Melanocyte of skin (primary cell): ENCODE results near the gene ZMAT2. TPM values are rescaled to one million over a fixed set of nuclear protein-coding genes. Genes with fewer than 3 reads are reported as not detected.

Source experiments
- small RNA-seq, 2 donors: library from RNA; depleted of rRNA; stranded (forward); fragments of <200 nt; gene quantifications; one replicate each; pipeline ENCODE3, GENCODE V24; 2012
- total RNA-seq, 2 donors: library from RNA; depleted of rRNA; stranded (reverse); fragments of >200 nt; gene quantifications; 2 replicates each; pipeline ENCODE4 v1.2.3, GENCODE V29; 2012

Gene ZMAT2
- 10 to 100 TPM; 23.4 to 37.0 TPM for total RNA-seq

GRCh38 chr5:140700177-140701144, at the start of gene ZMAT2:
Gene ZMAT2 (plus strand): TSS chr5:140700447. CDS start chr5:140700461, 14 bp downstream.

GRCh38 chr5:140664359-140665119, 35.7 kb upstream of the ZMAT2 start, which contains the start of gene WDR55:
Gene WDR55 (plus strand): TSS chr5:140664904. CDS start chr5:140664913, 9 bp downstream.

GRCh38 chr5:140673187-140673976, 26.9 kb upstream of the ZMAT2 start, which contains the start of gene DND1:
Gene DND1 (minus strand): TSS chr5:140673576. CDS start chr5:140673542, 34 bp downstream.

GRCh38 chr5:140690941-140691924, 9.0 kb upstream of the ZMAT2 start, which contains the start of the genes HARS1 and HARS2:
Gene HARS1 (minus strand): TSS chr5:140691370. CDS start chr5:140691304, 66 bp downstream.
Gene HARS2 (plus strand): TSS chr5:140691455. CDS start chr5:140691649, 194 bp downstream.

Small RNAs within 50 kb of the gene (small RNA-seq; reads per million reads assigned to genes)
- gene VTRNA1-1 (62.3 to 173 reads per million in 2 donors), gene VTRNA1-2 (53.5 to 54.1 reads per million in 2 donors), gene VTRNA1-3 (4.8 to 9.3 reads per million in 2 donors)

Other genes with a start within 250 kb of the ZMAT2 start
- gene EIF4EBP3, start 152.8 kb upstream of the ZMAT2 start, total RNA-seq = 1 to 10 TPM; 1.7 to 4.1 TPM
- gene SRA1, start 143.0 kb upstream of the ZMAT2 start, total RNA-seq = 10 to 100 TPM; 20.6 to 43.0 TPM
- 10 to 100 TPM; 10.3 to 16.9 TPM for gene APBB3, start 135.8 kb upstream of the ZMAT2 start, total RNA-seq
- gene SLC35A4, start 135.6 kb upstream of the ZMAT2 start, total RNA-seq = 10 to 100 TPM; 32.0 to 43.6 TPM
- 1 to 10 TPM; 1.3 to 3.4 TPM for gene CD14, start 67.3 kb upstream of the ZMAT2 start, total RNA-seq
- gene TMCO6, start 61.0 kb upstream of the ZMAT2 start, total RNA-seq = 10 to 100 TPM; 12.7 to 14.8 TPM
- gene NDUFA2, start 52.8 kb upstream of the ZMAT2 start, total RNA-seq = 10 to 100 TPM; 41.6 to 48.0 TPM
- 10 to 100 TPM; 84.3 to 95.2 TPM for gene IK, start 52.6 kb upstream of the ZMAT2 start, total RNA-seq
- gene WDR55, start 35.5 kb upstream of the ZMAT2 start, total RNA-seq = 10 to 100 TPM; 32.3 to 50.3 TPM
- gene DND1, start 26.9 kb upstream of the ZMAT2 start, total RNA-seq = under 1 TPM; 0.34 to 1.00 TPM
- 10 to 100 TPM; 41.0 to 68.9 TPM for gene HARS1, start 9.1 kb upstream of the ZMAT2 start, total RNA-seq
- 10 to 100 TPM; 24.1 to 29.0 TPM for gene HARS2, start 9.0 kb upstream of the ZMAT2 start, total RNA-seq
- gene PCDHA1, start 85.7 kb downstream of the ZMAT2 start, total RNA-seq = not detected
- gene PCDHA2, start 94.4 kb downstream of the ZMAT2 start, total RNA-seq = not detected
- gene PCDHA3, start 100.6 kb downstream of the ZMAT2 start, total RNA-seq = under 1 TPM in 1 of 2 donors, not detected in 1; under 0.01 TPM
- gene PCDHA4, start 106.6 kb downstream of the ZMAT2 start, total RNA-seq = under 1 TPM; under 0.01 TPM
- gene PCDHA5, start 121.2 kb downstream of the ZMAT2 start, total RNA-seq = under 1 TPM; under 0.01 TPM
- under 1 TPM in 1 of 2 donors, not detected in 1; 0.34 TPM for gene PCDHA6, start 127.5 kb downstream of the ZMAT2 start, total RNA-seq
- not detected for gene PCDHA7, start 133.8 kb downstream of the ZMAT2 start, total RNA-seq
- not detected for gene PCDHA8, start 140.7 kb downstream of the ZMAT2 start, total RNA-seq
- not detected for gene PCDHA9, start 147.9 kb downstream of the ZMAT2 start, total RNA-seq
- gene PCDHA10, start 155.4 kb downstream of the ZMAT2 start, total RNA-seq = under 1 TPM in 1 of 2 donors, not detected in 1; 0.69 TPM
- under 1 TPM in 1 of 2 donors, not detected in 1; under 0.01 TPM for gene PCDHA11, start 168.5 kb downstream of the ZMAT2 start, total RNA-seq
- not detected for gene PCDHA12, start 174.9 kb downstream of the ZMAT2 start, total RNA-seq
- gene PCDHA13, start 181.7 kb downstream of the ZMAT2 start, total RNA-seq = under 1 TPM in 1 of 2 donors, not detected in 1; under 0.01 TPM
- under 1 TPM in 1 of 2 donors, not detected in 1; 0.34 TPM for gene PCDHAC1, start 225.9 kb downstream of the ZMAT2 start, total RNA-seq